Upper lobe of left lung (tissue), 6 donors: ENCODE results near the gene ITGAD. TPM values are rescaled to one million over a fixed set of nuclear protein-coding genes. Genes with fewer than 3 reads are reported as not detected.
"Not testable (repeated sequence)": the region's sequence is repeated elsewhere in the genome, so short reads cannot be mapped to it uniquely, and the experiment has no call there.

Experiments used
- ATAC-seq, 2 donors: fragments of 200-7000 bp; cut with Tn5 transposase; one replicate each; pipeline ENCODE4 v1.9.1; 2022; ENCODE audit warnings: mild to moderate bottlenecking in 2 of 2, moderate library complexity in 2 of 2; ENCODE audit not compliant: low FRiP score in 2 of 2
- DNase-seq, 2 donors: peaks; one replicate each; pipeline ENCODE4 v3.0.0-alpha.2; 2019 to 2020
- H3K27ac ChIP-seq, 4 donors: fragments of 200-600 bp; sonication (generic); one replicate each; pipeline ENCODE4 v1.5.1; 2016 to 2019
- H3K27me3 ChIP-seq, 4 donors: fragments of 200-600 bp; sonication (generic); one replicate each; pipeline ENCODE4 v1.5.1; 2017 to 2019
- H3K36me3 ChIP-seq, 4 donors: fragments of 200-600 bp; sonication (generic); one replicate each; pipeline ENCODE4 v1.5.1; 2016 to 2019
- H3K4me1 ChIP-seq, 4 donors: fragments of 200-600 bp; sonication (generic); one replicate each; pipeline ENCODE4 v1.5.1; 2018 to 2019
- H3K4me3 ChIP-seq, 4 donors: fragments of 200-600 bp; sonication (generic); one replicate each; pipeline ENCODE4 v1.5.1; 2017 to 2019; ENCODE audit warnings: mild to moderate bottlenecking in 2 of 4, moderate library complexity in 1 of 4
- H3K9me3 ChIP-seq, 4 donors: fragments of 200-600 bp; sonication (generic); one replicate each; pipeline ENCODE4 v1.5.1; 2018 to 2019
- CTCF ChIP-seq, 6 experiments: fragments of 450-650 bp in 4 of 6; fragments of 200-600 bp in 2 of 6; sonication (generic) in 2 of 6; IDR thresholded peaks; one replicate each; pipeline ENCODE4 v1.5.1; 2016 to 2019; ENCODE audit warnings: antibody characterized with exemption in 6 of 6
- EP300 ChIP-seq, 4 donors: sonication (generic); formaldehyde crosslinking; IDR thresholded peaks; one replicate each; pipeline ENCODE4 v1.5.1; 2017; ENCODE audit warnings: antibody characterized with exemption in 4 of 4, control low read depth in 2 of 4
- POLR2A ChIP-seq, 4 donors: fragments of 450-650 bp; IDR thresholded peaks; one replicate each; pipeline ENCODE4 v1.5.1; 2016 to 2017; ENCODE audit warnings: antibody characterized with exemption in 4 of 4, mild to moderate bottlenecking in 2 of 4
- POLR2AphosphoS5 ChIP-seq, 2 donors: sonication (generic); formaldehyde crosslinking; IDR thresholded peaks; one replicate each; pipeline ENCODE4 v1.5.1; 2017; ENCODE audit warnings: antibody characterized with exemption in 2 of 2
- WGBS, 2 donors: methylation state at CpG; one replicate each; pipeline ENCODE4 v1.1.5; 2017 to 2018; 5-methylcytosine and 5-hydroxymethylcytosine counted together
- total RNA-seq, 6 donors: library from RNA; depleted of rRNA in 4 of 6; stranded (reverse); fragments of >200 nt in 4 of 6; gene quantifications; one replicate each; pipeline versions ENCODE4 v1.1.0 to v1.2.1, GENCODE V29; 2016 to 2021
- donor health status: DM: no; HTN: no; CAD: no; lungs with moderate emphysema.
- donor health status: DM: no; HTN: yes; CAD: no; lungs with severe emphysema.

The ITGAD gene
- total RNA-seq, 6 donors from 2014 or later, result 0.15 to 0.69 (median 0.52) TPM; not detected in 3

GRCh38 chr16:31414706-31415105 is 21.6 kb downstream of the ITGAD start:
- H3K36me3 ChIP-seq, result no peaks in the 10 kb centered on the region
- ATAC-seq, result no peak
- 71 to 87% methylated on average over 4 of the region's 4 CpGs for WGBS, 2 donors

GRCh38 chr16:31416371-31416770 is 23.2 kb downstream of the ITGAD start:
- H3K4me1 ChIP-seq, result no peaks in the 10 kb centered on the region
- 77 to 85% methylated on average over 7 to 11 of the region's 11 CpGs for WGBS, 2 donors
- no peaks in the 10 kb centered on the region for H3K9me3 ChIP-seq
- no peaks in the 10 kb centered on the region for H3K27me3 ChIP-seq
- H3K36me3 ChIP-seq, result no peaks in the 10 kb centered on the region
- DNase-seq (no peak), ATAC-seq (no peak)
- no peak overlapping the region for H3K4me3 ChIP-seq
- TF ChIP-seq POLR2AphosphoS5 (IDR thresholded peaks at IDR 0.05) (no peak), EP300 (IDR thresholded peaks at IDR 0.05) (no peak), POLR2A (IDR thresholded peaks at IDR 0.05) (no peak), CTCF (IDR thresholded peaks at IDR 0.05) (no peak)
- no peak overlapping the region for H3K27ac ChIP-seq

More at GRCh38 chr16:31414706-31415105, 21.6 kb downstream of the ITGAD start:
- Histone ChIP-seq H3K9me3 (no peaks in the 10 kb centered on the region), H3K27me3 (no peaks in the 10 kb centered on the region), H3K4me1 (no peaks in the 10 kb centered on the region), H3K27ac (no peak overlapping the region), H3K4me3 (no peak overlapping the region)
- TF ChIP-seq EP300 (IDR thresholded peaks at IDR 0.05), result no peak
- TF ChIP-seq POLR2A (IDR thresholded peaks at IDR 0.05), result no peak
- TF ChIP-seq POLR2AphosphoS5 (IDR thresholded peaks at IDR 0.05), result no peak
- no peak for TF ChIP-seq CTCF (IDR thresholded peaks at IDR 0.05)
- DNase-seq, result no peak

- not testable (repeated sequence) for H3K4me1 ChIP-seq, DNase-seq, ATAC-seq, H3K4me3 ChIP-seq, H3K27ac ChIP-seq, H3K36me3 ChIP-seq, H3K27me3 ChIP-seq, H3K9me3 ChIP-seq
- 84 to 89% methylated on average over 2 of the region's 2 CpGs for WGBS, 2 donors
Measured at GRCh38 chr16:31417036-31417435, 23.9 kb downstream of the ITGAD start.

- H3K9me3 ChIP-seq, result no peaks in the 10 kb centered on the region
- no peak overlapping the region for H3K27ac ChIP-seq
- ATAC-seq, result no peak
- no peak for DNase-seq
- no peaks in the 10 kb centered on the region for H3K4me1 ChIP-seq
- H3K4me3 ChIP-seq, result no peak overlapping the region
- H3K36me3 ChIP-seq, result no peaks in the 10 kb centered on the region
- WGBS, 2 donors, result 92 to 94% methylated on average over 5 of the region's 5 CpGs
- TF ChIP-seq POLR2A (IDR thresholded peaks at IDR 0.05) (no peak), CTCF (IDR thresholded peaks at IDR 0.05) (no peak), EP300 (IDR thresholded peaks at IDR 0.05) (no peak), POLR2AphosphoS5 (IDR thresholded peaks at IDR 0.05) (no peak)
- H3K27me3 ChIP-seq, result no peaks in the 10 kb centered on the region
Measured at GRCh38 chr16:31417916-31418315, 24.8 kb downstream of the ITGAD start.

- ATAC-seq, result no peak
- no peak overlapping the region for H3K4me3 ChIP-seq
- 73 to 77% methylated on average over 3 of the region's 3 CpGs for WGBS, 2 donors
- no peaks in the 10 kb centered on the region for H3K9me3 ChIP-seq
- TF ChIP-seq POLR2A (IDR thresholded peaks at IDR 0.05) (no peak), EP300 (IDR thresholded peaks at IDR 0.05) (no peak), POLR2AphosphoS5 (IDR thresholded peaks at IDR 0.05) (no peak), CTCF (IDR thresholded peaks at IDR 0.05) (no peak)
- H3K4me1 ChIP-seq, result no peaks in the 10 kb centered on the region
- DNase-seq, result no peak
- no peaks in the 10 kb centered on the region for H3K27me3 ChIP-seq
- H3K36me3 ChIP-seq, result no peaks in the 10 kb centered on the region
- H3K27ac ChIP-seq, result no peak overlapping the region
Measured at GRCh38 chr16:31420037-31420436, 26.9 kb downstream of the ITGAD start.
